Measurements from ENCODE around the gene CLSTN2. TPM values are rescaled to one million over a fixed set of nuclear protein-coding genes. Genes with fewer than 3 reads are reported as not detected.

CLSTN2 gene
- total and polyA plus RNA-seq, 2 of the 4 experiments (the other 2 are of a cell fraction), result under 0.01 to 0.07 TPM

- Histone ChIP-seq H2AK5ac (ENCODE audit: low read depth, low read length) (no peak overlapping the region), H3K4me1 (ENCODE audit: control insufficient read depth, insufficient read depth, low read length) (no peaks in the 10 kb centered on the region), H2BK20ac (ENCODE audit: low read depth, low read length) (no peak overlapping the region), H2AK9ac (replicated peaks; ENCODE audit: low read depth, low read length, poor library complexity) (no peak overlapping the region), H3K23ac (ENCODE audit: low read depth, low read length) (no peak overlapping the region), H3K79me1 (ENCODE audit: low read depth in 1 of 2, low read length in 2 of 2) (no peaks in the 10 kb centered on the region), H2AFZ (replicated peaks; ENCODE audit: low read length, poor library complexity) (no peak overlapping the region), H3K4me2 (ENCODE audit: low read depth, low read length) (no peak overlapping the region), H4K20me1 (ENCODE audit: insufficient read depth, low read length) (no peaks in the 10 kb centered on the region), H3K56ac (ENCODE audit: extremely low read depth, insufficient read depth, low read length) (no peak overlapping the region), H3K27ac (ENCODE audit: insufficient read depth, low read length) (no peak overlapping the region), H3K9me1 (ENCODE audit: insufficient read depth, low read length) (no peaks in the 10 kb centered on the region), H3K9ac (ENCODE audit: low read depth, low read length) (no peak overlapping the region), H3K36me3 (ENCODE audit: control insufficient read depth, insufficient read depth, low read length) (no peaks in the 10 kb centered on the region), H2BK15ac (ENCODE audit: low read depth, low read length) (no peak overlapping the region), H4K8ac (ENCODE audit: low read depth in 2 of 2, low read length in 2 of 2) (no peak overlapping the region), H3K18ac (ENCODE audit: low read depth, low read length) (no peak overlapping the region), H2BK5ac (ENCODE audit: low read depth, low read length, poor library complexity, severe bottlenecking) (no peak overlapping the region), H2BK120ac (ENCODE audit: low read depth, low read length) (no peak overlapping the region), H4K91ac (ENCODE audit: insufficient read depth, low read depth, low read length) (no peak overlapping the region), H3K4me3 (ENCODE audit: insufficient read depth, low read depth, low read length) (no peak overlapping the region), H4K5ac (ENCODE audit: low read depth, low read length) (no peak overlapping the region), H3K27me3 (ENCODE audit: control insufficient read depth, insufficient read depth, low read length) (no peaks in the 10 kb centered on the region), H3K14ac (replicated peaks; ENCODE audit: low read depth, low read length) (no peak overlapping the region), H3K4ac (ENCODE audit: low read depth, low read length) (no peak overlapping the region), H3K9me3 (ENCODE audit: control insufficient read depth, insufficient read depth, low read length) (peaks cover 2% of the 10 kb centered on the region)
- dilution Hi-C loops (cut with HindIII; ENCODE audit: low sequenced_read_pairs, unreplicated experiment) (no loop called here), in situ Hi-C loops (cut with MboI; ENCODE audit: low sequenced_read_pairs) (no loop called here), intact Hi-C loops (cut with micrococcal nuclease) (no loop called here)
- ATAC-seq (ENCODE audit: low read depth) (no peak), DNase-seq (no peak)
- no peak for TF ChIP-seq MAFK (IDR thresholded peaks at IDR 0.05; ENCODE audit: low read depth, low read length)
- no peak for TF ChIP-seq CEBPB (IDR thresholded peaks at IDR 0.05; ENCODE audit: low read depth, low read length)
- no peak for TF ChIP-seq USF2 (IDR thresholded peaks at IDR 0.05; ENCODE audit: low read depth, low read length)
- TF ChIP-seq ELK1 (IDR thresholded peaks at IDR 0.05; ENCODE audit: borderline replicate concordance, low read depth, low read length), result no peak
- ChIA-PET CTCF (no interaction called here), POLR2A (ENCODE audit: unreplicated experiment) (no interaction called here)
- no TSS peak for BruUV-seq (replicated peaks)
- WGBS, 2 experiments (ENCODE audit: extremely low coverage in 2 of 2, insufficient read length in 1 of 2), result no CpG with 5 or more reads among the region's 8 CpGs
Measured at GRCh38 chr3:140092848-140093536, 158.0 kb downstream of the CLSTN2 start.

All from IMR-90 (cell line).